OCI-LY1 (cell line): Measurements from ENCODE around the gene TOP1.

ENCODE experiments used
- EZH2 ChIP-seq: fragments of 200-600 bp; sonication (generic), shearing (Covaris generic); IDR thresholded peaks from 2 replicates; pipeline ENCODE4 v1.8.0; 2017; ENCODE audit warnings: borderline replicate concordance, mixed run types, mild to moderate bottlenecking, antibody characterized with exemption, low read length, moderate library complexity, mixed read lengths
- TF ChIP-seq, protein P1 (sequence below): fragments of 200-600 bp; sonication (generic), shearing (Covaris generic); IDR thresholded peaks from 2 replicates; pipeline ENCODE4 v1.5.1; 2017; ENCODE audit warnings: mild to moderate bottlenecking, antibody characterized with exemption, low read length, moderate library complexity, mixed read lengths

- TF ChIP-seq, protein P1, sequence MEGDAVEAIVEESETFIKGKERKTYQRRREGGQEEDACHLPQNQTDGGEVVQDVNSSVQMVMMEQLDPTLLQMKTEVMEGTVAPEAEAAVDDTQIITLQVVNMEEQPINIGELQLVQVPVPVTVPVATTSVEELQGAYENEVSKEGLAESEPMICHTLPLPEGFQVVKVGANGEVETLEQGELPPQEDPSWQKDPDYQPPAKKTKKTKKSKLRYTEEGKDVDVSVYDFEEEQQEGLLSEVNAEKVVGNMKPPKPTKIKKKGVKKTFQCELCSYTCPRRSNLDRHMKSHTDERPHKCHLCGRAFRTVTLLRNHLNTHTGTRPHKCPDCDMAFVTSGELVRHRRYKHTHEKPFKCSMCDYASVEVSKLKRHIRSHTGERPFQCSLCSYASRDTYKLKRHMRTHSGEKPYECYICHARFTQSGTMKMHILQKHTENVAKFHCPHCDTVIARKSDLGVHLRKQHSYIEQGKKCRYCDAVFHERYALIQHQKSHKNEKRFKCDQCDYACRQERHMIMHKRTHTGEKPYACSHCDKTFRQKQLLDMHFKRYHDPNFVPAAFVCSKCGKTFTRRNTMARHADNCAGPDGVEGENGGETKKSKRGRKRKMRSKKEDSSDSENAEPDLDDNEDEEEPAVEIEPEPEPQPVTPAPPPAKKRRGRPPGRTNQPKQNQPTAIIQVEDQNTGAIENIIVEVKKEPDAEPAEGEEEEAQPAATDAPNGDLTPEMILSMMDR: no peak
- TF ChIP-seq EZH2: no peak
Observed at GRCh38 chr20:40991181-40991889, 37.3 kb upstream of the TOP1 start.
